Measurements from ENCODE around the gene HHIP.

Gene HHIP

GRCh38 chr4:144645631-144646522 is at the start of gene HHIP:
TSS of gene HHIP (plus strand) at chr4:144646156. CDS start at chr4:144646676, 520 bp downstream.
- DNase-seq (ENCODE audit: low spot score): peak; percentile 65

- DNase-seq (ENCODE audit: low spot score): no peak
Measured at GRCh38 chr4:144597171-144597570, 48.8 kb upstream of the HHIP start.

- no peak for DNase-seq (ENCODE audit: low spot score)
Measured at GRCh38 chr4:144599621-144600020, 46.3 kb upstream of the HHIP start.

- peak; percentile 9 for DNase-seq (ENCODE audit: low spot score)
Measured at GRCh38 chr4:144611850-144612249, 34.1 kb upstream of the HHIP start.

GRCh38 chr4:144614850-144615585 is 30.9 kb upstream of the HHIP start:
- DNase-seq (ENCODE audit: low spot score): peak; percentile 16

- no peak for DNase-seq (ENCODE audit: low spot score)
Measured at GRCh38 chr4:144621681-144622080, 24.3 kb upstream of the HHIP start.

GRCh38 chr4:144627663-144628076 is 18.3 kb upstream of the HHIP start:
- DNase-seq (ENCODE audit: low spot score): no peak

GRCh38 chr4:144633215-144633614 is 12.7 kb upstream of the HHIP start:
- no peak for DNase-seq (ENCODE audit: low spot score)

GRCh38 chr4:144634978-144635747 is 10.8 kb upstream of the HHIP start:
- no peak for DNase-seq (ENCODE audit: low spot score)

- DNase-seq (ENCODE audit: low spot score): no peak
Measured at GRCh38 chr4:144644368-144645101, 1.4 kb upstream of the HHIP start.

GRCh38 chr4:144645102-144645630 is 790 bp upstream of the HHIP start:
- DNase-seq (ENCODE audit: low spot score): no peak

- peak; percentile 50 for DNase-seq (ENCODE audit: low spot score)
Measured at GRCh38 chr4:144646523-144647094, 653 bp downstream of the HHIP start.

- peak; percentile 20 for DNase-seq (ENCODE audit: low spot score)
Measured at GRCh38 chr4:144647095-144647561, 1.2 kb downstream of the HHIP start.

- no peak for DNase-seq (ENCODE audit: low spot score)
Measured at GRCh38 chr4:144647590-144647989, 1.6 kb downstream of the HHIP start.

- DNase-seq (ENCODE audit: low spot score): no peak
Measured at GRCh38 chr4:144648042-144648441, 2.1 kb downstream of the HHIP start.

GRCh38 chr4:144649646-144650045 is 3.7 kb downstream of the HHIP start:
- no peak for DNase-seq (ENCODE audit: low spot score)

- DNase-seq (ENCODE audit: low spot score): no peak
Measured at GRCh38 chr4:144650311-144651005, 4.5 kb downstream of the HHIP start.

GRCh38 chr4:144653781-144654545 is 8.0 kb downstream of the HHIP start:
- no peak for DNase-seq (ENCODE audit: low spot score)

- DNase-seq (ENCODE audit: low spot score): no peak
Measured at GRCh38 chr4:144655491-144655890, 9.5 kb downstream of the HHIP start.
